ENCODE results near the gene SPIB.
A peak's percentile ranks its signal among the peaks of the same experiment; 100 is the strongest.
"Not testable (repeated sequence)": the region's sequence is repeated elsewhere in the genome, so short reads cannot be mapped to it uniquely, and the experiment has no call there.

SPIB gene

DNA sequence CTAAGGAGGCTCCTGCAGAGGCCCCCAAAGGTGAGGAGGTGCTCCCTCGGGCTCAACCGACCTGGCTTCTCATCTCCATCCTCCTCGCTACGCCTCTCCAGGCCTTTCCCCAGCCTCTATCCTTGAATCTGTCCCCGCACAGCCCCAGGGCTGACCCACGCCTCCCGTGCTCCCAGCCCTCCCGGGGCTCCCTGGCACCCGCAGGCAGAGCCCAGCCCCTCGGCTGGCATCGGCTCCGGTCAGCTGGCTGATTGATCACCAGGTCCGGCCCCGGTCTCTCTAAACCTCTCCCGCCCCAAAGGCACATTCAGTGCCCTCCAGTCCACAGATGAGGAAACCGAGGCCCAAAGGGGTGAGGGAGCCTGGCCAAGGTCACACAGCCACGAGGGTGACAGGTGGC lies 16.5 kb downstream of the SPIB start:
- DNase-seq (ENCODE audit: low read depth in 2 of 2, low spot score in 1 of 2), result no peak

GRCh38 chr19:50435627-50436026 lies 16.9 kb downstream of the SPIB start:
- no peak for DNase-seq (ENCODE audit: low read depth in 2 of 2, low spot score in 1 of 2)

GRCh38 chr19:50437862-50438449 lies 19.2 kb downstream of the SPIB start:
- DNase-seq (ENCODE audit: low read depth in 2 of 2, low spot score in 1 of 2), result no peak

DNA sequence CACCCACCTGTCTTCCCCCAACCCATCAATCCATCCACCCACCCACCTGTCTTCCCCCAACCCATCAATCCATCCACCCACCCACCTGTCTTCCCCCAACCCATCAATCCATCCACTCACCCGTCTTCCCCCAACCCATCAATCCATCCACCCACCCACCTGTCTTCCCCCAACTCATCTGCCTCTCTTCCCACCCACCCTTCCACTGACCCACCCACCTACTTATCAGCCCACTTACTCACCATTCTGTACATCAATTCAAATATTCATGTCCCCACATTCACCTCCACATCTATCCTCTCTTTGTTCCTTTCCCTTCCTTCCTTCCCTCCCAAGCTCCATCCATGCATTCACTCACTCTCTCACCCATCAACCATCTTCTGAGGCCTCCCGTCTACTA lies 20.4 kb downstream of the SPIB start:
- not testable (repeated sequence) for DNase-seq (ENCODE audit: low read depth in 2 of 2, low spot score in 1 of 2)

DNA sequence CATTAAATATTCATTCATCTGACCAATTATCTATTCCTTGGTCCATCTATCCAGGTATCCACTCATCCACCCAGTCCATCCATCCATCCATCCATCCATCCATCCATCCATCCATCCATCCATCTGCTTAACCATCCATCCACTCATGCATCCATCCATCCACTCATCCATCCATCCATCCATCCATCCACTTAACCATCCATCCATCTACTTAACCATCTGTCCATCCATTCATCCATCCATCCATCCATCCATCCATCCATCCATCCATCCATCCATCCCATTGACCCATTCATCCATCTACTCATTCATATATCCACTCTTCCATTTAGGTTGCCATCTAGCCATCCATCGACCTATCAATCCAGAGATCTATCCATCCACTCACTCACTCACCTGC lies 25.3 kb downstream of the SPIB start:
- DNase-seq (ENCODE audit: low read depth in 2 of 2, low spot score in 1 of 2), result no peak

- no peak for DNase-seq (ENCODE audit: low read depth in 2 of 2, low spot score in 1 of 2)
Measured at GRCh38 chr19:50447053-50447452, 28.3 kb downstream of the SPIB start.

- DNase-seq (ENCODE audit: low read depth in 2 of 2, low spot score in 1 of 2), result no peak
Measured at GRCh38 chr19:50447750-50448149, 29.0 kb downstream of the SPIB start.

- no peak for DNase-seq (ENCODE audit: low read depth in 2 of 2, low spot score in 1 of 2)
Measured at GRCh38 chr19:50449236-50449899, 30.6 kb downstream of the SPIB start.

GRCh38 chr19:50450369-50451222 lies 31.9 kb downstream of the SPIB start:
- no peak for DNase-seq (ENCODE audit: low read depth in 2 of 2, low spot score in 1 of 2)

GRCh38 chr19:50451223-50451534 lies 32.4 kb downstream of the SPIB start:
- DNase-seq (ENCODE audit: low read depth in 2 of 2, low spot score in 1 of 2), result no peak

- DNase-seq (ENCODE audit: low read depth in 2 of 2, low spot score in 1 of 2), result no peak
Measured at GRCh38 chr19:50453243-50453642, 34.5 kb downstream of the SPIB start.

GRCh38 chr19:50455992-50456391 lies 37.3 kb downstream of the SPIB start:
- DNase-seq (ENCODE audit: low read depth in 2 of 2, low spot score in 1 of 2), result no peak

DNA sequence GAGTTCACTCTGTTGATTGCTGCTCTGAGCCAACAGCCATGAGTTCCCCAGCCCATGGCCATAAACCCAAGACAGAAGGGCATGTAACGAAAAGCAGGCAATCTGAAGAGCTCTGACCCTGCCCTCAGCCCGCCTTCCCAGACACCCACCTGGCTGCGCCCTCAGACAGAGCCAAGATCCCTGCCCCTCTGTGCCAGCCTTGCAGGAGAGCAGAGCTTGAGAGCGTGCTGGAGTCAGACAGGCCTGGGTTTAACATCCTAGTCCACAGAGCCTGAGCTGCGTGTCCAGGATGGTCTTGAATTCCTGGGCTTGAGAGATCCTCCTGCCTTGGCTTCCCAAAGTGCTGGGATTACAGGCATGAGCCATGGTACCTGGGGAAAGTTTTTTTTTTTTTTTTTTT lies 38.6 kb downstream of the SPIB start:
- no peak for DNase-seq (ENCODE audit: low read depth in 2 of 2, low spot score in 1 of 2)

- no peak for DNase-seq (ENCODE audit: low read depth in 2 of 2, low spot score in 1 of 2)
Measured at GRCh38 chr19:50458396-50459066, 39.8 kb downstream of the SPIB start.

DNA sequence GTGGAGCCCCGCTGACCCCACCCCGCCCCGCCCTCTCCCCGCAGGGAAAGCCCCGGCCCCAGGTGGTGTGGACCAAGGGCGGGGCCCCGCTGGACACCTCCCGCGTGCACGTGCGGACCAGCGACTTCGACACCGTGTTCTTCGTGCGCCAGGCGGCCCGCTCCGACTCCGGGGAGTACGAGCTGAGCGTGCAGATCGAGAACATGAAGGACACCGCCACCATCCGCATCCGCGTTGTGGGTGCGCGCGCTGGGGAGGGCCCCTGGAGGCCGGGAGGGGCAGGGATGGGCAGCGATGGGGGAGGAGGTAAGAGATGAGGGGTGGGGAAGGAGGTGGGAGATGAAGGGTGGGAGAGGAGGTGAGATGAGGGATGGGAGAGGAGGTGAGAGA lies 40.3 kb downstream of the SPIB start:
- no peak for DNase-seq (ENCODE audit: low read depth in 2 of 2, low spot score in 1 of 2)

DNA sequence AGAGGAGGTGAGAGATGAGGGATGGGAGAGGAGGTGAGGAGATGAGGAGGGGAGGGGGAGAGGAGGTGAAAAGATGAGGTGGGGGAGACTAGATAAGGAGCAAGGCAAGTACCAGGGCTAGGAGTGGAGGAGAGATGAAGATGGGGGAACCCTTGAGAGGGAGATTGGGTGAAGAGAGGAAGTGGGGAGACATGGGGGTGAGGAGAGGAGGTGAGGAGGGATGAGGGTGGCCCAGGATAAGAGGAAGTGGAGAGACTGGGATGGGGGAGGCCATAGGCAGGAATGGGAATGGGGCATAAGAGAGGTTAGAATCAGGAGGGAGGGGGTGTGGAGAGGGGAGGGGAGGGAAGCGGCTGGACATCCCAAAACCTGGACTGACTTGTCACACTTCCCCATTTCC lies 40.9 kb downstream of the SPIB start:
- DNase-seq (ENCODE audit: low read depth in 2 of 2, low spot score in 1 of 2), result no peak

GRCh38 chr19:50460161-50460765 lies 41.5 kb downstream of the SPIB start:
- DNase-seq (ENCODE audit: low read depth in 2 of 2, low spot score in 1 of 2), result no peak

DNA sequence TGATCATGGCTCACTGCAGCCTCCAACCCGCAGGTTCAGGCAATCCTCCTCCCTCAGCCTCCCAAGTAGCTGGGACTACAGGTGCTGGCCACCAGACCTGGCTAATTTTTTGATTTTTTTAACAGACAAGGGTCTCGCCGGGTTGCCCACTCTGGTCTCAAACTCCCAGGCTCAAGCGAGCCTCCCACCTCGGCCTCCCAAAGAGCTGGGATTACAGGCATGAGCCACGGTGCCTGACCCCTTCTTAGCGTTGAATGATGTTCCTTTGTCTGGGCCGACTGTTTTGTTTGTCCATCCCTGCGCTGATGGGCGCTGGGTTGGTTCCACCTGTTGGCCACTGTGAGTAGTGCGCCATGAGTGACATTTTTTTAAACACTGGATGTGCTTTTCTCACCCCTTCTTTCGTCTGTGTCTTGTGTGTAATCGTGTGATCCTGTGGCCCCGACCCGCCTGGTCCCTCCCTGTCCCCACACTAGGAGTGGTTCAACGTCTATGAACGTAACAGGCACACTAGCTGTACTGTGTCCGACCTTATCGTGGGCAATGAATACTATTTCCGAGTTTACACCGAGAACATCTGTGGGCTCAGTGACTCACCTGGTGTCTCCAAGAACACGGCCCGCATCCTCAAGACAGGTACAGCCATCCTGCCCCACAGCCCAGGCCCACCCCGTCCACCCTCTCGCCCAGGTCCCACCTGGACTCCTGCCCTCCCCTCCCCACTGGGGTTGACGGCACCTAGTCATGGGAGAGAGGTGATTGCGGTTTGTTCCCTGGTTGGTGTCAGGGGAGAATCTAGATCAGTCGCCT lies 42.5 kb downstream of the SPIB start:
- DNase-seq (ENCODE audit: low read depth in 2 of 2, low spot score in 1 of 2), result peak; percentile 17 to 25

DNA sequence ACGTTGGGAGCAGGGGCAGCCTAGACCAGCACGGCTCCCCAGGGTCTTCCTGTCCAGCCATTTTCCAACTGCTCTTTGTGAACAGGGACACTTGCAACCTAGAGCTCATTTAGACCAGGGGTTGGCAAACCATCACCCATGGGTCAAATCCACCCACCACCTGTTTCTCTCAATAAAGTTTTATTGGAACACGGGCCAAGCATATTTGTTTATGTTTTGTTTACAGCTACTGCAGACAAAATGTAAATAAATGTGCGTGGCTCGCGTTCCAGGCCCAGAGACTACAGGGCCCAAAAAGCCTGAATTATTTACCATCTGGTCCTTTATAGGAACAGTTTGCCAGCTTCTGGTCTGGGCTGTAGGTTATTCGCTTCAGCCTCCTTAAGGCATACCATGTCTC lies 44.2 kb downstream of the SPIB start:
- no peak for DNase-seq (ENCODE audit: low read depth in 2 of 2, low spot score in 1 of 2)

GRCh38 chr19:50464348-50464747 lies 45.6 kb downstream of the SPIB start:
- no peak for DNase-seq (ENCODE audit: low read depth in 2 of 2, low spot score in 1 of 2)

DNA sequence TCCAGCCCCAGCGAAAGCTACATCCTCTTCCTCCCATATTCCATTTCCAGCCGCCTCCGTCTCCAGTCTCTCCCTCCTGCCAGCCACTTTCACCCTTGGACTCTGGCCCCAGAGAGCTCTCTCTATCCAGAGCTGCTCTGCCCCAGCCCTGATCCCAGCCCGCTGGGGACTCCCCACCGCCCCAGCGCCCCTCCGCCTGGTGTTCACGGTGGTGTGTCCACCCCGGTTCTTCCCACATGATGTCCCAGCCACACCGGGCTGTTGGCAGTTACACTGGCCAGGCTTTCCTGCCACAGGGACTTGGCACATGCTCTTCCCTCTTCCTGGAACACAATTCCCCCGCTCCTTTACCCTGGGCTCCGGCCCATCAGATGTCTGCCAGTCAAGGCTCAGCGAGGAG lies 46.3 kb downstream of the SPIB start:
- no peak for DNase-seq (ENCODE audit: low read depth in 2 of 2, low spot score in 1 of 2)
